Measurements from ENCODE around the gene PKNOX2.

PKNOX2 gene

GRCh38 chr11:125155767-125156166 is 8.8 kb upstream of the PKNOX2 start:
- no peak for DNase-seq

- DNase-seq: no peak
Measured at GRCh38 chr11:125156346-125157117, 8.0 kb upstream of the PKNOX2 start.

- no peak for DNase-seq
Measured at GRCh38 chr11:125157118-125157733, 7.3 kb upstream of the PKNOX2 start.

GRCh38 chr11:125157953-125158680 is 6.4 kb upstream of the PKNOX2 start:
- no peak for DNase-seq

GRCh38 chr11:125162743-125163142 is 1.8 kb upstream of the PKNOX2 start:
- DNase-seq: no peak

GRCh38 chr11:125163431-125164063 is 1.0 kb upstream of the PKNOX2 start:
- DNase-seq: no peak

- DNase-seq: no peak
Measured at GRCh38 chr11:125164091-125164421, 495 bp upstream of the PKNOX2 start.

- no peak for DNase-seq
Measured at GRCh38 chr11:125165111-125165842, 726 bp downstream of the PKNOX2 start.

GRCh38 chr11:125165843-125166763 is 1.6 kb downstream of the PKNOX2 start:
- no peak for DNase-seq

GRCh38 chr11:125166764-125167291 is 2.3 kb downstream of the PKNOX2 start:
- DNase-seq: no peak

GRCh38 chr11:125167292-125167953 is 2.9 kb downstream of the PKNOX2 start:
- DNase-seq: no peak

- no peak for DNase-seq
Measured at GRCh38 chr11:125167954-125168835, 3.6 kb downstream of the PKNOX2 start.

- DNase-seq: no peak
Measured at GRCh38 chr11:125168918-125169456, 4.4 kb downstream of the PKNOX2 start.

- DNase-seq: no peak
Measured at GRCh38 chr11:125170001-125170509, 5.5 kb downstream of the PKNOX2 start.

- no peak for DNase-seq
Measured at GRCh38 chr11:125170510-125171031, 6.0 kb downstream of the PKNOX2 start.

GRCh38 chr11:125171974-125172373 is 7.4 kb downstream of the PKNOX2 start:
- DNase-seq: no peak

- DNase-seq: no peak
Measured at GRCh38 chr11:125173027-125173426, 8.5 kb downstream of the PKNOX2 start.

- DNase-seq: no peak
Measured at GRCh38 chr11:125173556-125173955, 9.0 kb downstream of the PKNOX2 start.

GRCh38 chr11:125174057-125174456 is 9.5 kb downstream of the PKNOX2 start:
- no peak for DNase-seq
